Vagina (tissue), 2 donors: ENCODE measurements around the gene BCAM.

Source experiments
- POLR2A ChIP-seq, 2 donors: fragments of 450-650 bp; IDR thresholded peaks; one replicate each; pipeline ENCODE4 v1.6.1; 2017; ENCODE audit warnings: antibody characterized with exemption in 2 of 2, mild to moderate bottlenecking in 2 of 2, moderate library complexity in 2 of 2
- TF ChIP-seq, protein P1 (sequence below), 3 experiments: fragments of 450-650 bp in 2 of 3; fragments of 200-600 bp in 1 of 3; sonication (generic) in 1 of 3; IDR thresholded peaks; one replicate each; pipeline ENCODE4 v1.5.1; 2017 to 2019; ENCODE audit warnings: antibody characterized with exemption in 3 of 3, mild to moderate bottlenecking in 2 of 3, moderate library complexity in 2 of 3

- TF ChIP-seq, protein P1, sequence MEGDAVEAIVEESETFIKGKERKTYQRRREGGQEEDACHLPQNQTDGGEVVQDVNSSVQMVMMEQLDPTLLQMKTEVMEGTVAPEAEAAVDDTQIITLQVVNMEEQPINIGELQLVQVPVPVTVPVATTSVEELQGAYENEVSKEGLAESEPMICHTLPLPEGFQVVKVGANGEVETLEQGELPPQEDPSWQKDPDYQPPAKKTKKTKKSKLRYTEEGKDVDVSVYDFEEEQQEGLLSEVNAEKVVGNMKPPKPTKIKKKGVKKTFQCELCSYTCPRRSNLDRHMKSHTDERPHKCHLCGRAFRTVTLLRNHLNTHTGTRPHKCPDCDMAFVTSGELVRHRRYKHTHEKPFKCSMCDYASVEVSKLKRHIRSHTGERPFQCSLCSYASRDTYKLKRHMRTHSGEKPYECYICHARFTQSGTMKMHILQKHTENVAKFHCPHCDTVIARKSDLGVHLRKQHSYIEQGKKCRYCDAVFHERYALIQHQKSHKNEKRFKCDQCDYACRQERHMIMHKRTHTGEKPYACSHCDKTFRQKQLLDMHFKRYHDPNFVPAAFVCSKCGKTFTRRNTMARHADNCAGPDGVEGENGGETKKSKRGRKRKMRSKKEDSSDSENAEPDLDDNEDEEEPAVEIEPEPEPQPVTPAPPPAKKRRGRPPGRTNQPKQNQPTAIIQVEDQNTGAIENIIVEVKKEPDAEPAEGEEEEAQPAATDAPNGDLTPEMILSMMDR (IDR thresholded peaks at IDR 0.05) = no peak
- TF ChIP-seq POLR2A (IDR thresholded peaks at IDR 0.05) = no peak
These were observed 40.0 kb downstream of the BCAM start for GRCh38 chr19:44848812-44849447.
